Measurements from ENCODE around the gene FBXO38.

DNA sequence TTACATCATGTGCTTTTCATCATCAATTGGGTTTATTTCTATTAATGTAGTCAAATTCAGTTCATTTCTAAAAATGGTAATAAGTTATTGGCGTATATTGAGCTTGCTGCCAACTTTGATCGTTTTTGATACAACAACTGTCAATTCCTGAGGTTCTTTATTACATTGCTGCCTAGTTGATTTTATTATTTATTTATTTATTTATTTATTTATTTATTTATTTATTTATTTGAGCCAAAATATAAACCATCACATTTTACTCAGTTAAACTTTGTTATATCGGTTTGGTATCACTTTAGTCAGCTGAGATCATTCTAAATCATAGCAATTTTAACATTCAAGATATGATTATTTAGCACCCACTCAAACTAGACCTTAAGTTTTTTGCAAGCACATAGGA, 100.0 kb downstream of the FBXO38 start:
- TF ChIP-seq MBD4 (IDR thresholded peaks at IDR 0.05; ENCODE audit: borderline replicate concordance, low read length) = no peak
- no peak for TF ChIP-seq MXD4 (CRISPR knock-in tag; IDR thresholded peaks at IDR 0.05)
- no peak for TF ChIP-seq TCF7 (IDR thresholded peaks at IDR 0.05; ENCODE audit: low read depth)
- TF ChIP-seq CBFB (CRISPR knock-in tag; IDR thresholded peaks at IDR 0.05) = no peak

Data from HepG2 (cell line).